ENCODE measurements around the gene GPATCH2. TPM values are rescaled to one million over a fixed set of nuclear protein-coding genes. Genes with fewer than 3 reads are reported as not detected.
"Not testable (repeated sequence)": the region's sequence is repeated elsewhere in the genome, so short reads cannot be mapped to it uniquely, and the experiment has no call there.

Gene GPATCH2
- total RNA-seq, 1 donor from 2014 or later, result 14.5 TPM

GRCh38 chr1:217526636-217527035, 104.3 kb downstream of the GPATCH2 start:
- no peak for DNase-seq (ENCODE audit: low spot score)

GRCh38 chr1:217525773-217526490, 105.0 kb downstream of the GPATCH2 start:
- no peak for DNase-seq (ENCODE audit: low spot score)

- DNase-seq (ENCODE audit: low spot score), result no peak
Measured at GRCh38 chr1:217524787-217525520, 105.9 kb downstream of the GPATCH2 start.

GRCh38 chr1:217523921-217524320, 107.0 kb downstream of the GPATCH2 start:
- DNase-seq (ENCODE audit: low spot score), result not testable (repeated sequence)

- DNase-seq (ENCODE audit: low spot score), result no peak
Measured at GRCh38 chr1:217522277-217522676, 108.6 kb downstream of the GPATCH2 start.

GRCh38 chr1:217521317-217521716, 109.6 kb downstream of the GPATCH2 start:
- DNase-seq (ENCODE audit: low spot score), result no peak

- no peak for DNase-seq (ENCODE audit: low spot score)
Measured at GRCh38 chr1:217506878-217507277, 124.0 kb downstream of the GPATCH2 start.

GRCh38 chr1:217498209-217498608, 132.7 kb downstream of the GPATCH2 start:
- no peak for DNase-seq (ENCODE audit: low spot score)

GRCh38 chr1:217495249-217495648, 135.6 kb downstream of the GPATCH2 start:
- no peak for DNase-seq (ENCODE audit: low spot score)

GRCh38 chr1:217494767-217495166, 136.1 kb downstream of the GPATCH2 start:
- DNase-seq (ENCODE audit: low spot score), result no peak

- DNase-seq (ENCODE audit: low spot score), result no peak
Measured at GRCh38 chr1:217493290-217493689, 137.6 kb downstream of the GPATCH2 start.

GRCh38 chr1:217484871-217485270, 146.0 kb downstream of the GPATCH2 start:
- DNase-seq (ENCODE audit: low spot score), result no peak

GRCh38 chr1:217482356-217483102, 148.4 kb downstream of the GPATCH2 start:
- DNase-seq (ENCODE audit: low spot score), result no peak

- no peak for DNase-seq (ENCODE audit: low spot score)
Measured at GRCh38 chr1:217478450-217478849, 152.4 kb downstream of the GPATCH2 start.

- no peak for DNase-seq (ENCODE audit: low spot score)
Measured at GRCh38 chr1:217472915-217473314, 158.0 kb downstream of the GPATCH2 start.

GRCh38 chr1:217471403-217471802, 159.5 kb downstream of the GPATCH2 start:
- DNase-seq (ENCODE audit: low spot score), result no peak

- no peak for DNase-seq (ENCODE audit: low spot score)
Measured at GRCh38 chr1:217469983-217470382, 160.9 kb downstream of the GPATCH2 start.

- no peak for DNase-seq (ENCODE audit: low spot score)
Measured at GRCh38 chr1:217465102-217465501, 165.8 kb downstream of the GPATCH2 start.

- DNase-seq (ENCODE audit: low spot score), result no peak
Measured at GRCh38 chr1:217462666-217463065, 168.2 kb downstream of the GPATCH2 start.

GRCh38 chr1:217462159-217462558, 168.7 kb downstream of the GPATCH2 start:
- DNase-seq (ENCODE audit: low spot score), result no peak

- no peak for DNase-seq (ENCODE audit: low spot score)
Measured at GRCh38 chr1:217457016-217457415, 173.9 kb downstream of the GPATCH2 start.

GRCh38 chr1:217456261-217456660, 174.6 kb downstream of the GPATCH2 start:
- DNase-seq (ENCODE audit: low spot score), result no peak
